Left renal pelvis (tissue), 4 donors: Measurements from ENCODE around the gene FLAD1. TPM values are rescaled to one million over a fixed set of nuclear protein-coding genes. Genes with fewer than 3 reads are reported as not detected.

ENCODE experiments used
- DNase-seq, 4 donors: peaks; one replicate each; pipeline ENCODE4 v3.0.0-alpha.2; 2013; ENCODE audit warnings: low read depth in 4 of 4, low spot score in 3 of 4
- polyA plus RNA-seq, 4 donors: library from polyadenylated mRNA; unstranded; fragments of 120-200 nt; gene quantifications; one replicate each; pipeline ENCODE4 v1.2.1, GENCODE V29; 2013; ENCODE audit not compliant: insufficient read length in 4 of 4

The FLAD1 gene
- polyA plus RNA-seq, 4 donors, result 20.4 to 39.1 (median 28.9) TPM

DNA sequence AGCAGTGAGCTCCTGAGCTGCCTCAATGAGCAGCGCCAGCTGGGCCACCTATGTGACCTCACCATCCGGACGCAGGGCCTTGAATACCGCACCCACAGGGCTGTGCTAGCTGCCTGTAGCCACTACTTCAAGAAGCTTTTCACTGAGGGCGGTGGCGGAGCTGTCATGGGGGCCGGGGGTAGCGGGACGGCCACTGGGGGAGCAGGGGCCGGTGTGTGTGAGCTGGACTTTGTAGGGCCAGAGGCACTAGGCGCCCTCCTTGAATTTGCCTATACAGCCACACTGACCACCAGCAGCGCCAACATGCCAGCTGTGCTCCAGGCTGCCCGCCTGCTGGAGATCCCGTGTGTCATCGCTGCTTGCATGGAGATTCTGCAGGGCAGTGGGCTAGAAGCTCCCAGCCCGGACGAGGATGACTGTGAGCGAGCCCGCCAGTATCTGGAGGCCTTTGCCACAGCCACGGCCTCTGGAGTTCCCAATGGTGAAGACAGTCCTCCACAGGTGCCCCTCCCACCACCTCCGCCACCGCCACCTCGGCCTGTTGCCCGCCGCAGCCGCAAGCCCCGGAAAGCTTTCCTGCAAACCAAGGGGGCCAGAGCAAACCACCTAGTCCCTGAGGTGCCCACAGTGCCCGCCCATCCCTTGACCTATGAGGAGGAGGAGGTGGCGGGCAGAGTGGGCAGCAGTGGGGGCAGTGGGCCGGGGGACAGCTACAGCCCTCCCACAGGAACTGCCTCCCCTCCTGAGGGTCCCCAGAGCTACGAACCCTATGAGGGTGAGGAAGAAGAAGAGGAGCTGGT, 31.8 kb downstream of the FLAD1 start:
- DNase-seq, result no peak

- DNase-seq, result no peak
Observed at GRCh38 chr1:155015527-155016230, 32.5 kb downstream of the FLAD1 start.

DNA sequence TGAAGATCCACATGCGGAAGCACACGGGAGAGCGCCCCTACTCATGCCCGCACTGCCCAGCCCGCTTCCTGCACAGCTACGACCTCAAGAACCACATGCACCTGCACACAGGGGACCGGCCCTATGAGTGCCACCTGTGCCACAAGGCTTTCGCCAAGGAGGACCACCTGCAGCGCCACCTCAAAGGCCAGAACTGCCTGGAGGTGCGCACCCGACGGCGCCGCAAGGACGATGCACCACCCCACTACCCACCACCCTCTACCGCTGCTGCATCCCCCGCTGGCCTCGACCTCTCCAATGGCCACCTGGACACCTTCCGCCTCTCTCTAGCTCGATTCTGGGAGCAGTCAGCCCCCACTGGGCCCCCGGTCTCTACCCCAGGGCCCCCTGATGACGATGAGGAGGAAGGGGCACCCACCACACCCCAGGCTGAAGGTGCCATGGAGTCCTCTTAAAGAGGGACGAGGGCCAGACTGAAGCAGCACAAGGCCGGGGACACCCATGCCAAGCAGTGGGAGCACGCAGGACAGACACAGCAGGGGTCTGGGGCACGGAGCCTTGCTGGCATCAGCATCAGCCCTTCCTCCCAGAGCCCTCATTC, 33.2 kb downstream of the FLAD1 start:
- no peak for DNase-seq

- DNase-seq, result peak in 1 of 4 donors; percentile 77
Observed at GRCh38 chr1:155017041-155017945, 34.1 kb downstream of the FLAD1 start.

DNA sequence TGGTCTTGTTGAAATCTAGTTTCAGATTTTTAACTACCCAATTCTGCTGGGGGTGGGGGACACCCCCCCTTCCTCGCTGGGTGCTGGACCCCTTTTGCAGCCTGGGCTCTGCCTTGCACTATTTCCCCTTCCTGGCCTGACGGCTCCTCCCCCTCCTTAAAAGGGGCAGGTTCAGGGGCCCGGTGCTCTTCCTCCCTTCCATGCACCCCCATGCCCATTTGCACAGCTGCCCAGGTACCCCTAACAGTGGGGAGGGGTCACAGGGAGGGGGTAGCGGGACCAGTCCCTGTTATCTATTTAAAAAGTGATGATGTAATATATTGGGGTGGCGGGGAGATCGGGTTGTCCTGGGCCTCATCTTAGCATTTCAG, 34.8 kb downstream of the FLAD1 start:
- no peak for DNase-seq

- no peak for DNase-seq
Observed at GRCh38 chr1:155018617-155019348, 35.6 kb downstream of the FLAD1 start.

- no peak for DNase-seq
Observed at GRCh38 chr1:155019377-155020245, 36.5 kb downstream of the FLAD1 start.

DNA sequence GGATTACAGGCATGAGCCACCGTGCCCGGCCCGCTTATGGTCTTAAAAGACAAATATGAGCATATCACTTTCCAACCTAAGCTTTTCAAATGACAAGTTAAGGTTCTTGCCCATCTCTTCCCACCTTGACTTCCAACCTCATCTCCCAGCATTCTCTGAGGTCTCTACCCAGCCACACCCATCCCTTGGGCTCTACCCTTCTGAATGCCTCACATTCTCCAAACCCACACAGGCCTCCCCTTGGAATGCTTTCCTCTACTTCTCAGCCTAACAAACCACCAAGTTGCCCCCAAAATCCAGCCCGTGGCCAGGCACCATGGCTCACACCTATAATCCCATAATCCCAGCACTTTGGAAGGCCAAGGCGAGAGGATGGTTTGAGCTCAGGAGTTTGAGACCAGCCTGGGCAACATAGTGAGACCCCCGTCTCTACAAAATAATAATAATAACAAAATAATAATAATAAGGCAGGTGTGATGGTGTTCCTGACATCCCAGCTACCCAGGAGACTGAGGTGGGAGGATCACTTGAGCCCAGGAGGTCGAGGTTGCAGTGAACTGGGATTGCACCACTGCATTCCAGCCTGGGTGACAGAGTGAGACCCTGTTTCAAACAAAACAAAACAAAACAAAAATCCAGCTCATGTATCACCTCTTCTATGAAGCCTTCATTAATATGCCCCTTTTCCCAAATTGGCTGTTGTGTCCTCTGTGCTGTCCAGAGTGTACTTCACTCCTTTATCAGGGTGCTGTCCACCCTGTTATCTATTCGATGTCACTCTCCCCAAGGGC, 39.2 kb downstream of the FLAD1 start:
- no peak for DNase-seq

GRCh38 chr1:155022927-155023236, 39.7 kb downstream of the FLAD1 start:
- DNase-seq, result no peak

- no peak for DNase-seq
Observed at GRCh38 chr1:155023627-155024026, 40.5 kb downstream of the FLAD1 start.

DNA sequence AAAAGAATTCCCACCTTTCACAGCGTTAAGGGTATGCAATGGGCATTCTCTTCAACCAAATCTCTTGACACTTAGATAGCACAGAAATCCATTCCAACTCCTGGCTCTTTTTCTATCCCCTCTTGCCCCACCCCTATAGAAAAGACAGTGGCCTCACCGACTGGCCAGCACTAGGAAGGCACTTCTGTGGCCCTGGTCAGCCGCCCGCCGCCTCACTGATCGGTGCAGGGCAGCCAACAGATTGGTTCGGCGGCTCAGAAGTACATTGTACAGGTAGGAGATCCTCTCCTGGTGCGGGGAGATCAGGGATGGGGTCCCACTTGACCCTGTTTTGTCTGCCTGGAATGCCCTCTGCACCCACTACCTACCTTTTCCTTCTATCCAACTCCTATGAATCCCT, 41.2 kb downstream of the FLAD1 start:
- DNase-seq, result no peak

DNA sequence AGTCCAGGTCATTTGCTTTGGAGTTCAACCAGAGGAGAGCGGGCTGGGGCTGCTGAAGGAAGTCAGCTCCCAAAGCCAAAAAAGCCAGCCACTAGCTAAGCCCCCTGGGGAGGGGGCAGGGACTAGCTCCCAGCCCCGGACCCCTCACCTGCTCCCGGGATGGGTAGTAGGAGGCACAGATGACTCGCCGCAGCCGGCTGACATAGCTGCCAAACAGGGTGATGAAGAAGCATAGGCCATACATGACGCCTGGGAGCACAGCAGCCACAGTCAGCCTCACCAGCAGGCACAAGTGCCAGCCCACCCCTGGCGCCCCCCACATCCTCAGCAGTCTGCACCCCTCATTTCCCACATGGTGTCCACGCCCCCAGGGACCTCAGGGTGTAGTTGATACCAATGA, 43.0 kb downstream of the FLAD1 start:
- DNase-seq, result no peak

- DNase-seq, result no peak
Observed at GRCh38 chr1:155026588-155026987, 43.4 kb downstream of the FLAD1 start.

DNA sequence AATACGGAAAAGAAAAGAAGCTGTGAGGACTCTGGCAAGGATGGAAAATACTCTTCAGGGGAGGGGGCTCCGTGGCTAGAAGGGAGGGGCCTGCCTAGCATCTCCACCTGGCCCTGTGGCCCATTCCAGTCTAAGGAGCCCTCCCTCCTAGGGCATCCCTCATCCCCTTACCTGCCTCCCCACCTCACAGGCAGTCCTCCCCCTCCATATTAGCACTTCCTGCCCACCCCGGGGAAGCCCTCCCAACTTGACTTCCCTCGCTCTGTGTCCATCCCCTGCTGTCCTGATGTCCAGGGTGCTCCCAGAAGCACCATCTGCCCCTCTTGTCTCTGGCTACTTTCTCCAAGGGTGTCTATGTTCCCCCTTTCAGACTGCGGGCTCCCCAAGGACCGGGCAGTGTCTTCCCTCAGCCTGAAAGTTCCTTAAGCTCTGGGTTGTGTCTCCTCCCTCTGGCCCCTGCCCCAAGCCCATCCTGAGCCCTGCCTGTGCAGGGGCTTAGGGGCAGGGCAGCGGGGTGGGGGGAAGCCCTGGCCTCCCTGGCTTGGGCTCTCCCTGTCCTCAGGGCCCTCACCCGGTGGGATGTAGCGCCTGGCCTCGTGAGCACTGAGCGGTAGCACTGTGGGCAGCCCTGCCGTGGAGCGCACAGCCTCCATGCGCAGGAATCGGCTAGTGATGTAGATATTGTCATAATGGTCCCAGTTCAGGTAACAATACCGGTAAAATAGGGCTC, 46.5 kb downstream of the FLAD1 start:
- no peak for DNase-seq

- no peak for DNase-seq
Observed at GRCh38 chr1:155030243-155030795, 47.2 kb downstream of the FLAD1 start.

GRCh38 chr1:155030899-155031298, 47.8 kb downstream of the FLAD1 start:
- DNase-seq, result no peak

- DNase-seq, result no peak
Observed at GRCh38 chr1:155032886-155033285, 49.7 kb downstream of the FLAD1 start.

GRCh38 chr1:155033524-155033923, 50.4 kb downstream of the FLAD1 start, which contains the start of the genes DCST1 and DCST2:
Gene DCST1, plus strand, starts transcription at chr1:155033824. Its CDS starts 213 bp downstream, at chr1:155034037.
Gene DCST2, minus strand, starts transcription at chr1:155033781. Its CDS starts 80 bp downstream, at chr1:155033701.
- DNase-seq, result no peak
